ENCODE data around the gene CCDC57. TPM values are rescaled to one million over a fixed set of nuclear protein-coding genes. Genes with fewer than 3 reads are reported as not detected.

The CCDC57 gene
- total RNA-seq, 4 donors from 2014 or later: 8.4 to 21.6 (median 16.4) TPM

DNA sequence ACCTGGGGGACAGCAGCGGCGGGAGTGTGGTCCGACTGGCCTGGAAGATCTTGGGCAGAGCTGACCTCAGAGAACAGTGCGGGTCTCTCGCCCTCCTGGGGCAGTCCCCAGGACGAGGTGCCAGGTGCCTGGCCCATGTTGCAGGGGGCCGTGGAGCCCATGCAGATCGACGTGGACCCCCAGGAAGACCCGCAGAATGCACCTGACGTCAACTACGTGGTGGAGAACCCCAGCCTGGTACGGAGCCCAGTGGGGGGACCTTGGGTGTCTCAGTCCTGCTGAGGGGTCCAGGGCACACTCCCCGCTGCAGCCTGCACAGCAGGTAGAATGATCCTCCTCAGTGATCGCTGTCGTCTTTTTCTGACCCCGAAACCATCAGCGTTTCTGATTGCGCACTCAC lies 159.5 kb downstream of the CCDC57 start:
- intact Hi-C loops (cut with DNase I): no loop called here
- H3K9me3 ChIP-seq: no peaks in the 10 kb centered on the region
- H3K36me3 ChIP-seq: peaks cover 43 to 74% (median 69%) of the 10 kb centered on the region in 4 donors
- no peak for TF ChIP-seq POLR2A (IDR thresholded peaks at IDR 0.05; ENCODE audit: low read depth)
- no peak for TF ChIP-seq EP300 (IDR thresholded peaks at IDR 0.05)
- TF ChIP-seq POLR2AphosphoS5 (IDR thresholded peaks at IDR 0.05): no peak
- TF ChIP-seq, protein P1, sequence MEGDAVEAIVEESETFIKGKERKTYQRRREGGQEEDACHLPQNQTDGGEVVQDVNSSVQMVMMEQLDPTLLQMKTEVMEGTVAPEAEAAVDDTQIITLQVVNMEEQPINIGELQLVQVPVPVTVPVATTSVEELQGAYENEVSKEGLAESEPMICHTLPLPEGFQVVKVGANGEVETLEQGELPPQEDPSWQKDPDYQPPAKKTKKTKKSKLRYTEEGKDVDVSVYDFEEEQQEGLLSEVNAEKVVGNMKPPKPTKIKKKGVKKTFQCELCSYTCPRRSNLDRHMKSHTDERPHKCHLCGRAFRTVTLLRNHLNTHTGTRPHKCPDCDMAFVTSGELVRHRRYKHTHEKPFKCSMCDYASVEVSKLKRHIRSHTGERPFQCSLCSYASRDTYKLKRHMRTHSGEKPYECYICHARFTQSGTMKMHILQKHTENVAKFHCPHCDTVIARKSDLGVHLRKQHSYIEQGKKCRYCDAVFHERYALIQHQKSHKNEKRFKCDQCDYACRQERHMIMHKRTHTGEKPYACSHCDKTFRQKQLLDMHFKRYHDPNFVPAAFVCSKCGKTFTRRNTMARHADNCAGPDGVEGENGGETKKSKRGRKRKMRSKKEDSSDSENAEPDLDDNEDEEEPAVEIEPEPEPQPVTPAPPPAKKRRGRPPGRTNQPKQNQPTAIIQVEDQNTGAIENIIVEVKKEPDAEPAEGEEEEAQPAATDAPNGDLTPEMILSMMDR (IDR thresholded peaks at IDR 0.05): no peak
- no peak overlapping the region for H3K27ac ChIP-seq (replicated peaks in 1 of 4)
- 89% methylated on average over 17 of the region's 19 CpGs for WGBS
- no peaks in the 10 kb centered on the region for H3K27me3 ChIP-seq
- DNase-seq (ENCODE audit: extremely low spot score): no peak
- H3K4me3 ChIP-seq: peak overlapping the region; percentile 81 to 99 (median 88)
- H3K4me1 ChIP-seq: peaks cover 24 to 58% (median 43%) of the 10 kb centered on the region in 4 donors

DNA sequence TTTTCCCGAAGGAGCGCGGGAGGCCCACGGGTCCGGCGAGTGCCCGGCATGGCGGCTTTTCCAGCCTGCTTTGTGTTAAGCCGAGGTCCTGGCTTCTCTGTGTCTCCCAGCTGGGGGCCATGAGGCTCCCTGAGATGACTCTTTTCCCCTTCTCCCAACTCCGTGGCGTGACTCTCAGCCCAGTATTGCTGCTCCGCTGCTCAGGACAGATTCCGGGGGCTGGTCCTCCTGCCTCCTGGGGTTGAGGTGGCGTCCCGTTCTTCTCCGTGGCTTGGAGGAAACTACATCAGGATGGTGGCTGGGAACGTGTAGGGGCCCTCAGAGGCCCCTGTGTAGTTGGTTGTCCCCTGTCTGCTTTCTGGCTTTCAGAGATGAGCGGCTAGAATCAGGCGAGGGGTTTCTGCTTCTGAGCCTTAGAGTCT lies 160.0 kb downstream of the CCDC57 start:
- peak overlapping the region in 3 of 4 donors; percentile 70 to 75 (median 75) for H3K27ac ChIP-seq (replicated peaks in 1 of 4)
- no peaks in the 10 kb centered on the region for H3K27me3 ChIP-seq
- H3K4me3 ChIP-seq: peak overlapping the region; percentile 81 to 99 (median 88)
- 28% methylated on average over 18 of the region's 19 CpGs for WGBS
- DNase-seq (ENCODE audit: extremely low spot score): no peak
- intact Hi-C loops (cut with DNase I): no loop called here
- peaks cover 44 to 74% (median 69%) of the 10 kb centered on the region in 4 donors for H3K36me3 ChIP-seq
- H3K4me1 ChIP-seq: peaks cover 24 to 58% (median 43%) of the 10 kb centered on the region in 4 donors
- TF ChIP-seq POLR2A (IDR thresholded peaks at IDR 0.05; ENCODE audit: low read depth): no peak
- TF ChIP-seq EP300 (IDR thresholded peaks at IDR 0.05): no peak
- TF ChIP-seq, protein P1 (IDR thresholded peaks at IDR 0.05): no peak
- TF ChIP-seq POLR2AphosphoS5 (IDR thresholded peaks at IDR 0.05): no peak
- H3K9me3 ChIP-seq: no peaks in the 10 kb centered on the region

DNA sequence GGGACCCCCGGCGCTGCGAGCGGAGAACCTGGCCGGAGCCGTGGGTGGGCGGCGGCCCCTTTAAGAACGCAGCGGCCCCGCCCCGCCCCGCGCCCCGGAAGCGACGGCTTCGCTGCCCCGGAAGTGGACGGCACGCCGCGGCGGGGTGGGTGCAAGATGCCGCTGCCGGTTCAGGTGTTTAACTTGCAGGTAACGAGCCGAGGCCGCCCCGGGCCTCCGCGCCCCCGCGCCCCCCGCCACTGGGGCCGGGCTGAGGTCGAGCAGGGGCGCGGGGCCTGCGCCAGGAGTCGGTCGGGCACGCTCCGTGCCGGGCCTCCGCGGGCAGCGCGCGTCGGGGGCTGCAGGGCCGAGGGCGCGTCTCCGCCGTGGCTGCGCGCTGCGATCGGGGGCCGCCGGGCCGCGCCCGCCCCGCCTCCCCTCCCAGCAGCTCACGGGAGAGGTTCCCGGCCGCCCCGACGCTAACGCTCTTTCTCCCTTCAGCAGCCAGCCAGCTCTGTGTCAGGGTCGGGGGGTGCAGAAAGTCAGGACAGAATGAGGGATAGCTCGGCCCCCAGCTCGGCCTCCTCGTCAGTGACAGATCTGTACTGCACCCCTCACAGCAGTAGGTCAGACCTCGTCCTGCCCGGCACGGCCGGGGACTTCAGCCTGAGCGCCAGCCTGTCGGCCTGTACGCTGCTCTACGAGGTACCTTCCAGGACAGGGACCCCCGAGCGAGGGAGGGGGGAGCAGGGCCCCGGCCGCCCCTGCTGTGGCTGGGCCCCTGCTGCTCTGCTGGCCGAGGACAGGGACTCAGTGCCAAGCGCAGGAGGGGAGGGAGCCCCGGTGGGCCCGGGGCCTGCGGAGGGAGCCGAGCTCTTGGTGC lies 160.6 kb downstream of the CCDC57 start, which contains the start of the genes GPS1 and RFNG:
Gene GPS1, plus strand, starts transcription at position 123 of the 862 bp plus-strand sequence. Its CDS starts 34 bp downstream, at position 157.
Gene RFNG, minus strand, starts transcription at position 36 of the 862 bp plus-strand sequence. CDS start 45 bp downstream, outside the sequence.
- peak within 1 kb of the TSS; percentile 68 to 75 (median 72) for H3K27ac ChIP-seq (replicated peaks in 1 of 4)
- WGBS: under 1% methylated on average over 40 of the region's 94 CpGs
- DNase-seq (ENCODE audit: extremely low spot score): no peak
- peaks cover 24 to 58% (median 43%) of the 10 kb centered on the region in 4 donors for H3K4me1 ChIP-seq
- no peak for TF ChIP-seq EP300 (IDR thresholded peaks at IDR 0.05)
- peak; percentile 69 to 71 for TF ChIP-seq POLR2AphosphoS5 (IDR thresholded peaks at IDR 0.05)
- TF ChIP-seq, protein P1 (IDR thresholded peaks at IDR 0.05): no peak
- TF ChIP-seq POLR2A (IDR thresholded peaks at IDR 0.05; ENCODE audit: low read depth): no peak
- H3K27me3 ChIP-seq: no peaks in the 10 kb centered on the region
- H3K36me3 ChIP-seq: peaks cover 44 to 74% (median 69%) of the 10 kb centered on the region in 4 donors
- H3K4me3 ChIP-seq: peak within 1 kb of the TSS; percentile 81 to 99 (median 88)
- intact Hi-C loops (cut with DNase I): no loop called here
- no peaks in the 10 kb centered on the region for H3K9me3 ChIP-seq

Other genes with a start within 250 kb of the CCDC57 start
- gene ASPSCR1, start 235.2 kb downstream of the CCDC57 start, total RNA-seq: 10 to 100 TPM; 15.9 to 18.4 (median 17.3) TPM
- 100 to 1,000 TPM in 2 of 4 donors, 10 to 100 TPM in 2; 62.5 to 109 (median 95.5) TPM for gene CENPX, start 190.0 kb downstream of the CCDC57 start, total RNA-seq
- gene LRRC45, start 189.5 kb downstream of the CCDC57 start, total RNA-seq: 10 to 100 TPM in 2 of 4 donors, 1 to 10 TPM in 2; 6.6 to 15.8 (median 11.5) TPM
- 1 to 10 TPM; 1.8 to 2.5 (median 2.2) TPM for gene RAC3, start 181.2 kb downstream of the CCDC57 start, total RNA-seq
- 100 to 1,000 TPM in 2 of 4 donors, 10 to 100 TPM in 2; 78.6 to 135 (median 102) TPM for gene DCXR, start 175.1 kb downstream of the CCDC57 start, total RNA-seq
- 10 to 100 TPM; 32.4 to 54.8 (median 42.5) TPM for gene RFNG, start 161.0 kb downstream of the CCDC57 start, total RNA-seq
- gene GPS1, start 160.9 kb downstream of the CCDC57 start, total RNA-seq: 100 to 1,000 TPM in 2 of 4 donors, 10 to 100 TPM in 2; 64.4 to 108 (median 85.4) TPM
- 10 to 100 TPM; 42.2 to 77.1 (median 52.6) TPM for gene DUS1L, start 147.0 kb downstream of the CCDC57 start, total RNA-seq
- gene FASN, start 114.6 kb downstream of the CCDC57 start, total RNA-seq: 10 to 100 TPM; 30.3 to 63.6 (median 44.8) TPM
- gene SLC16A3, start 16.2 kb upstream of the CCDC57 start, total RNA-seq: 10 to 100 TPM; 17.0 to 28.8 (median 23.4) TPM
- 10 to 100 TPM; 47.2 to 65.5 (median 61.0) TPM for gene CSNK1D, start 60.9 kb upstream of the CCDC57 start, total RNA-seq
- gene CD7, start 104.8 kb upstream of the CCDC57 start, total RNA-seq: 1 to 10 TPM in 2 of 4 donors, under 1 TPM in 1, not detected in 1; 0.91 to 5.7 (median 2.0) TPM
- gene SECTM1, start 120.9 kb upstream of the CCDC57 start, total RNA-seq: 10 to 100 TPM in 3 of 4 donors, 1 to 10 TPM in 1; 10.0 to 41.1 (median 22.2) TPM
- not detected for gene TEX19, start 146.4 kb upstream of the CCDC57 start, total RNA-seq
- not detected for gene UTS2R, start 158.9 kb upstream of the CCDC57 start, total RNA-seq
- gene HEXD, start 205.5 kb upstream of the CCDC57 start, total RNA-seq: 10 to 100 TPM; 15.7 to 27.1 (median 20.6) TPM
- 10 to 100 TPM; 21.6 to 35.3 (median 28.5) TPM for gene OGFOD3, start 205.7 kb upstream of the CCDC57 start, total RNA-seq
- 10 to 100 TPM; 40.7 to 78.3 (median 69.7) TPM for gene CYBC1, start 237.9 kb upstream of the CCDC57 start, total RNA-seq
- gene NARF, start 245.9 kb upstream of the CCDC57 start, total RNA-seq: 10 to 100 TPM; 26.2 to 30.9 (median 29.3) TPM

All from esophagus muscularis mucosa (tissue), 4 donors.